HepG2 (cell line): ENCODE results near the gene TGFB2. TPM values are rescaled to one million over a fixed set of nuclear protein-coding genes. Genes with fewer than 3 reads are reported as not detected.

ENCODE experiments used
- ATAC-seq: fragments of 200-7000 bp; cut with Tn5 transposase; 3 replicates; pipeline ENCODE4 v1.9.1; 2020; ENCODE audit warnings: mild to moderate bottlenecking, moderate library complexity
- BruUV-seq: library from RNA; stranded (reverse); fragments of 400-500 nt; replicated peaks from 2 replicates; lab custom pipeline; 2021; lab: Mats Ljungman, UMichigan
- CTCF ChIA-PET: fragments of 300-600 bp; formaldehyde crosslinking; extraction: SDS; loops from one replicate; lab custom pipeline; 2021; ENCODE audit warnings: low total read pairs, inconsistent platforms, low intra/inter-chr PET ratio; lab: Yijun Ruan, JAX
- POLR2A ChIA-PET: fragments of 350-600 bp; sonication (Branson Sonifier 250); formaldehyde crosslinking; loops from one replicate; lab custom pipeline; 2020; ENCODE audit warnings: antibody characterized with exemption, inconsistent platforms; lab: Yijun Ruan, JAX
- DNase-seq: peaks from one replicate; pipeline ENCODE4 v3.0.0-alpha.2; 2015; ENCODE audit warnings: low spot score
- FAIRE-seq: peaks from 3 replicates; lab custom pipeline; 2011; peaks lifted over from hg19 to GRCh38; lab: Jason Lieb, UNC
- H2AFZ ChIP-seq: one replicate; pipeline ENCODE4 v1.6.1; 2011; ENCODE audit warnings: low read length, inconsistent platforms
- H3K27ac ChIP-seq: fragments of 300-600 bp; 3 replicates; pipeline ENCODE4 v1.8.0; 2011; ENCODE audit warnings: mixed run types, mild to moderate bottlenecking, mixed read lengths, low read length, inconsistent platforms; ENCODE audit not compliant: insufficient read depth; ENCODE audit errors: extremely low read length
- H3K27me3 ChIP-seq, 2 experiments: fragments of 200-600 bp in 1 of 2; 2 replicates in 1 of 2; 3 replicates in 1 of 2; pipeline versions ENCODE4 v1.6.0 to v1.8.0; 2011; ENCODE audit warnings: low read length in 2 of 2, mild to moderate bottlenecking in 2 of 2, moderate library complexity in 2 of 2, inconsistent platforms in 1 of 2; ENCODE audit not compliant: insufficient read depth in 2 of 2, control insufficient read depth in 1 of 2
- H3K36me3 ChIP-seq, 2 experiments: fragments of 200-600 bp in 1 of 2; replicated peaks in 1 of 2; 2 replicates in 1 of 2; 3 replicates in 1 of 2; pipeline versions ENCODE4 v1.5.1 to v1.8.0; 2011; ENCODE audit warnings: low read length in 2 of 2, inconsistent platforms in 1 of 2; ENCODE audit not compliant: insufficient read depth in 2 of 2, control insufficient read depth in 1 of 2
- H3K4me1 ChIP-seq: 2 replicates; pipeline ENCODE4 v1.5.1; 2012; ENCODE audit warnings: low read length, inconsistent platforms; ENCODE audit not compliant: insufficient read depth
- H3K4me2 ChIP-seq: 2 replicates; pipeline ENCODE4 v1.6.0; 2011; ENCODE audit warnings: low read depth, low read length, inconsistent platforms
- H3K4me3 ChIP-seq, 3 experiments: fragments of 200-600 bp in 1 of 3; sonication (generic), shearing (Covaris generic) in 1 of 3; replicated peaks in 1 of 3; 2 replicates each; pipeline ENCODE4 v1.5.1; 2011 to 2016; ENCODE audit warnings: low read length in 3 of 3, inconsistent platforms in 2 of 3, low read depth in 2 of 3, mild to moderate bottlenecking in 2 of 3, control low read depth in 1 of 3, mixed read lengths in 1 of 3; ENCODE audit not compliant: insufficient read depth in 1 of 3
- H3K79me2 ChIP-seq: one replicate; pipeline ENCODE4 v1.6.1; 2011; ENCODE audit warnings: low read length, inconsistent platforms; ENCODE audit not compliant: insufficient read depth
- H3K9ac ChIP-seq: 2 replicates; pipeline ENCODE4 v1.6.0; 2011; ENCODE audit warnings: mild to moderate bottlenecking, low read depth, low read length, inconsistent platforms; ENCODE audit not compliant: insufficient read depth
- H3K9me3 ChIP-seq: 2 replicates; pipeline ENCODE4 v1.5.1; 2012; ENCODE audit warnings: mild to moderate bottlenecking, low read length
- H4K20me1 ChIP-seq: 2 replicates; pipeline ENCODE4 v1.6.0; 2011; ENCODE audit warnings: inconsistent platforms, mild to moderate bottlenecking, low read length, moderate library complexity; ENCODE audit not compliant: insufficient read depth
- CCDC6 ChIP-seq: sonication (generic); formaldehyde crosslinking; IDR thresholded peaks from 2 replicates; pipeline ENCODE4 v1.8.1; 2022; ENCODE audit warnings: mild to moderate bottlenecking, missing genetic modification reagents, moderate library complexity
- FOXJ3 ChIP-seq: sonication (generic); formaldehyde crosslinking; IDR thresholded peaks from 2 replicates; pipeline ENCODE4 v1.4.0; 2020; ENCODE audit warnings: missing genetic modification reagents, mild to moderate bottlenecking, borderline replicate concordance
- GTF3A ChIP-seq: sonication (generic); formaldehyde crosslinking; conservative IDR thresholded peaks from 2 replicates; pipeline ENCODE4 v1.4.0; 2020; ENCODE audit warnings: mild to moderate bottlenecking, missing genetic modification reagents
- IKZF4 ChIP-seq: sonication (generic); formaldehyde crosslinking; IDR thresholded peaks from 2 replicates; pipeline ENCODE4 v1.5.1; 2020; ENCODE audit warnings: borderline replicate concordance, mild to moderate bottlenecking, low read depth, missing genetic modification reagents; ENCODE audit errors: not compliant biosample characterization
- KAT7 ChIP-seq: IDR thresholded peaks from 2 replicates; pipeline ENCODE4 v1.6.1; 2018; ENCODE audit warnings: borderline replicate concordance, missing compliant biosample characterization
- KLF12 ChIP-seq: sonication (generic); formaldehyde crosslinking; IDR thresholded peaks from 2 replicates; pipeline ENCODE4 v1.4.0; 2020; ENCODE audit warnings: missing genetic modification reagents, borderline replicate concordance
- MEIS1 ChIP-seq: sonication (generic); formaldehyde crosslinking; IDR thresholded peaks from 2 replicates; pipeline ENCODE4 v1.9.0; 2021; ENCODE audit warnings: mild to moderate bottlenecking, missing genetic modification reagents, moderate library complexity, borderline replicate concordance
- MTA1 ChIP-seq: sonication (generic); formaldehyde crosslinking; IDR thresholded peaks from 2 replicates; pipeline ENCODE4 v1.4.0; 2020; ENCODE audit warnings: missing genetic modification reagents, mild to moderate bottlenecking, borderline replicate concordance
- NR1H2 ChIP-seq: sonication (generic); formaldehyde crosslinking; IDR thresholded peaks from 2 replicates; pipeline ENCODE4 v1.8.1; 2022; ENCODE audit warnings: low read depth, missing genetic modification reagents, borderline replicate concordance
- NR2C2 ChIP-seq: sonication (generic); formaldehyde crosslinking; IDR thresholded peaks from 2 replicates; pipeline ENCODE4 v1.4.0; 2020; ENCODE audit warnings: missing genetic modification reagents, mild to moderate bottlenecking, moderate library complexity, borderline replicate concordance
- ZKSCAN5 ChIP-seq: sonication (generic); formaldehyde crosslinking; IDR thresholded peaks from 2 replicates; pipeline ENCODE4 v1.5.1; 2020; ENCODE audit warnings: mild to moderate bottlenecking, missing genetic modification reagents
- ZNF589 ChIP-seq: sonication (generic); formaldehyde crosslinking; conservative IDR thresholded peaks from 2 replicates; pipeline ENCODE4 v1.8.0; 2022; ENCODE audit warnings: mild to moderate bottlenecking, moderate library complexity, missing genetic modification reagents
- ZNF891 ChIP-seq: sonication (generic); formaldehyde crosslinking; IDR thresholded peaks from 2 replicates; pipeline ENCODE4 v1.5.0; 2020; ENCODE audit warnings: mild to moderate bottlenecking, missing genetic modification reagents
- WGBS: methylation state at CpG from one replicate; pipeline ENCODE4 v1.1.6; 2017; ENCODE audit warnings: low lambda C conversion rate; 5-methylcytosine and 5-hydroxymethylcytosine counted together
- in situ Hi-C: cut with HindIII; loops from 2 replicates; pipeline ENCODE4 v1.10.0; 2017; ENCODE audit warnings: low pct_unique_long_range_greater_than_20kb; ENCODE audit not compliant: extremely low pct_ligation_motif_present
- intact Hi-C: fragments of 100-400 bp; cut with micrococcal nuclease; formaldehyde crosslinking; loops from one replicate; pipeline ENCODE4 v1.10.0; 2022; ENCODE audit not compliant: unreplicated experiment
- polyA plus RNA-seq, 8 experiments: library from polyadenylated mRNA; depleted of rRNA in 3 of 8; stranded (reverse) in 7 of 8; unstranded in 1 of 8; fragments of >200 nt; fragmentation: Illumina TruSeq in 4 of 8; extraction: Trizol in 4 of 8; gene quantifications; 2 replicates each; pipeline versions ENCODE4 v1.2.1 to v1.2.3, GENCODE V29; 2011 to 2016; ENCODE audit warnings: low read depth in 4 of 8, missing spikeins in 1 of 8, mixed read lengths in 1 of 8; ENCODE audit not compliant: insufficient read depth in 1 of 8
- total RNA-seq, 5 experiments: library from RNA; depleted of rRNA; stranded (reverse); fragments of >200 nt; fragmentation: Illumina TruSeq; extraction: Trizol; gene quantifications; 2 replicates each; pipeline ENCODE4 v1.2.3, GENCODE V29; 2016; ENCODE audit warnings: low read depth in 1 of 5
- TF ChIP-seq, protein P1 (sequence below), 2 experiments: fragments of 450-650 bp in 1 of 2; sonication (generic) in 1 of 2; formaldehyde crosslinking in 1 of 2; IDR thresholded peaks; 2 replicates each; pipeline versions ENCODE4 v1.6.1 to v1.8.0; 2016 to 2022; ENCODE audit warnings: antibody characterized with exemption in 1 of 2, mild to moderate bottlenecking in 1 of 2, missing genetic modification reagents in 1 of 2
- TF ChIP-seq, protein P2 (sequence below): IDR thresholded peaks from 2 replicates; pipeline ENCODE4 v1.6.1; 2016; ENCODE audit warnings: low read depth

TGFB2 gene
- total and polyA plus RNA-seq, 2 of the 13 experiments (the other 11 are each of a cell fraction or from before 2014, with no cell fraction given) = 0.07 TPM; not detected in 1

DNA sequence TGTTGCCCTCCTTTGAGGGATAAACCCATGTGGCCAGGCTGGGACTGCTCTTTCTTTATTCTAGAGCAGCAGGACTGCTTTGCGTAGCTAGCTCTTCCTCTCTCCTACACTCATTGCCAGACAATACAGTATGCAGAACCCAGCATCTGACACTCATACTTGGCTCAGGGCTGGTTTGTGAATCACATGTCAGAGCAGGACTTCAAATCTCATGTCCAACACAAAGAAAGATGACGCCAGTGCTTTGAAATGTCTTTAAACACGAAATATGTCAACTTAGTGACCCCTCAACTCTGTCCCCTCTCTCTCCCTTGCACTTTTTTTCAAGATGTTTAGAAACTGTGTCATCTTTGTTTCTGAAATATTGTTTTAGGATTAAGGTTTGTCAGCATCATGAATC lies 135.0 kb downstream of the TGFB2 start:
- BruUV-seq = no TSS peak
- no peak for FAIRE-seq
- Histone ChIP-seq H4K20me1 (no peaks in the 10 kb centered on the region), H3K27ac (no peak overlapping the region), H3K27me3 (no peaks in the 10 kb centered on the region), H3K36me3 (no peaks in the 10 kb centered on the region), H3K79me2 (no peaks in the 10 kb centered on the region), H2AFZ (no peak overlapping the region), H3K4me2 (no peak overlapping the region), H3K9ac (no peak overlapping the region), H3K9me3 (no peaks in the 10 kb centered on the region), H3K4me3 (no peak overlapping the region), H3K4me1 (no peaks in the 10 kb centered on the region)
- CTCF ChIA-PET = no interaction called here
- intact Hi-C loops (no loop called here), in situ Hi-C loops (no loop called here)
- DNase-seq = no peak
- no peak for ATAC-seq
- 63% methylated on average over 3 of the region's 3 CpGs for WGBS
- POLR2A ChIA-PET = no interaction called here
- no peak for TF ChIP-seq NR1H2
- no peak for TF ChIP-seq NR2C2 (CRISPR knock-in tag)
- no peak for TF ChIP-seq MEIS1 (CRISPR knock-in tag)
- no peak for TF ChIP-seq ZNF589 (CRISPR knock-in tag)
- no peak for TF ChIP-seq MTA1 (CRISPR knock-in tag)
- TF ChIP-seq IKZF4 (CRISPR knock-in tag) = no peak
- no peak for TF ChIP-seq ZNF891
- TF ChIP-seq, protein P1, sequence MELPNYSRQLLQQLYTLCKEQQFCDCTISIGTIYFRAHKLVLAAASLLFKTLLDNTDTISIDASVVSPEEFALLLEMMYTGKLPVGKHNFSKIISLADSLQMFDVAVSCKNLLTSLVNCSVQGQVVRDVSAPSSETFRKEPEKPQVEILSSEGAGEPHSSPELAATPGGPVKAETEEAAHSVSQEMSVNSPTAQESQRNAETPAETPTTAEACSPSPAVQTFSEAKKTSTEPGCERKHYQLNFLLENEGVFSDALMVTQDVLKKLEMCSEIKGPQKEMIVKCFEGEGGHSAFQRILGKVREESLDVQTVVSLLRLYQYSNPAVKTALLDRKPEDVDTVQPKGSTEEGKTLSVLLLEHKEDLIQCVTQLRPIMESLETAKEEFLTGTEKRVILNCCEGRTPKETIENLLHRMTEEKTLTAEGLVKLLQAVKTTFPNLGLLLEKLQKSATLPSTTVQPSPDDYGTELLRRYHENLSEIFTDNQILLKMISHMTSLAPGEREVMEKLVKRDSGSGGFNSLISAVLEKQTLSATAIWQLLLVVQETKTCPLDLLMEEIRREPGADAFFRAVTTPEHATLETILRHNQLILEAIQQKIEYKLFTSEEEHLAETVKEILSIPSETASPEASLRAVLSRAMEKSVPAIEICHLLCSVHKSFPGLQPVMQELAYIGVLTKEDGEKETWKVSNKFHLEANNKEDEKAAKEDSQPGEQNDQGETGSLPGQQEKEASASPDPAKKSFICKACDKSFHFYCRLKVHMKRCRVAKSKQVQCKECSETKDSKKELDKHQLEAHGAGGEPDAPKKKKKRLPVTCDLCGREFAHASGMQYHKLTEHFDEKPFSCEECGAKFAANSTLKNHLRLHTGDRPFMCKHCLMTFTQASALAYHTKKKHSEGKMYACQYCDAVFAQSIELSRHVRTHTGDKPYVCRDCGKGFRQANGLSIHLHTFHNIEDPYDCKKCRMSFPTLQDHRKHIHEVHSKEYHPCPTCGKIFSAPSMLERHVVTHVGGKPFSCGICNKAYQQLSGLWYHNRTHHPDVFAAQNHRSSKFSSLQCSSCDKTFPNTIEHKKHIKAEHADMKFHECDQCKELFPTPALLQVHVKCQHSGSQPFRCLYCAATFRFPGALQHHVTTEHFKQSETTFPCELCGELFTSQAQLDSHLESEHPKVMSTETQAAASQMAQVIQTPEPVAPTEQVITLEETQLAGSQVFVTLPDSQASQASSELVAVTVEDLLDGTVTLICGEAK (IDR thresholded peaks at IDR 0.05) = no peak
- TF ChIP-seq, protein P1 (CRISPR knock-in tag; IDR thresholded peaks at IDR 0.05) = no peak
- no peak for TF ChIP-seq KAT7 (CRISPR knock-in tag)
- no peak for TF ChIP-seq KLF12 (CRISPR knock-in tag)
- no peak for TF ChIP-seq FOXJ3
- no peak for TF ChIP-seq GTF3A (CRISPR knock-in tag)
- TF ChIP-seq, protein P2, sequence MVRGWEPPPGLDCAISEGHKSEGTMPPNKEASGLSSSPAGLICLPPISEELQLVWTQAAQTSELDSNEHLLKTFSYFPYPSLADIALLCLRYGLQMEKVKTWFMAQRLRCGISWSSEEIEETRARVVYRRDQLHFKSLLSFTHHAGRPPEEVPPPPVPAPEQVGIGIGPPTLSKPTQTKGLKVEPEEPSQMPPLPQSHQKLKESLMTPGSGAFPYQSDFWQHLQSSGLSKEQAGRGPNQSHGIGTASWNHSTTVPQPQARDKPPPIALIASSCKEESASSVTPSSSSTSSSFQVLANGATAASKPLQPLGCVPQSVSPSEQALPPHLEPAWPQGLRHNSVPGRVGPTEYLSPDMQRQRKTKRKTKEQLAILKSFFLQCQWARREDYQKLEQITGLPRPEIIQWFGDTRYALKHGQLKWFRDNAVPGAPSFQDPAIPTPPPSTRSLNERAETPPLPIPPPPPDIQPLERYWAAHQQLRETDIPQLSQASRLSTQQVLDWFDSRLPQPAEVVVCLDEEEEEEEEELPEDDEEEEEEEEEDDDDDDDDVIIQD (CRISPR knock-in tag) = no peak
- no peak for TF ChIP-seq ZKSCAN5 (CRISPR knock-in tag)
- no peak for TF ChIP-seq CCDC6 (CRISPR knock-in tag)
